ENCODE measurements around the gene TMA7.
"Not testable (repeated sequence)": the region's sequence is repeated elsewhere in the genome, so short reads cannot be mapped to it uniquely, and the experiment has no call there.

GRCh38 chr3:48474031-48474430 is 34.0 kb downstream of the TMA7 start:
- TF ChIP-seq, protein P1, sequence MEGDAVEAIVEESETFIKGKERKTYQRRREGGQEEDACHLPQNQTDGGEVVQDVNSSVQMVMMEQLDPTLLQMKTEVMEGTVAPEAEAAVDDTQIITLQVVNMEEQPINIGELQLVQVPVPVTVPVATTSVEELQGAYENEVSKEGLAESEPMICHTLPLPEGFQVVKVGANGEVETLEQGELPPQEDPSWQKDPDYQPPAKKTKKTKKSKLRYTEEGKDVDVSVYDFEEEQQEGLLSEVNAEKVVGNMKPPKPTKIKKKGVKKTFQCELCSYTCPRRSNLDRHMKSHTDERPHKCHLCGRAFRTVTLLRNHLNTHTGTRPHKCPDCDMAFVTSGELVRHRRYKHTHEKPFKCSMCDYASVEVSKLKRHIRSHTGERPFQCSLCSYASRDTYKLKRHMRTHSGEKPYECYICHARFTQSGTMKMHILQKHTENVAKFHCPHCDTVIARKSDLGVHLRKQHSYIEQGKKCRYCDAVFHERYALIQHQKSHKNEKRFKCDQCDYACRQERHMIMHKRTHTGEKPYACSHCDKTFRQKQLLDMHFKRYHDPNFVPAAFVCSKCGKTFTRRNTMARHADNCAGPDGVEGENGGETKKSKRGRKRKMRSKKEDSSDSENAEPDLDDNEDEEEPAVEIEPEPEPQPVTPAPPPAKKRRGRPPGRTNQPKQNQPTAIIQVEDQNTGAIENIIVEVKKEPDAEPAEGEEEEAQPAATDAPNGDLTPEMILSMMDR (IDR thresholded peaks at IDR 0.05) = not testable (repeated sequence)
- not testable (repeated sequence) for TF ChIP-seq EZH2 (IDR thresholded peaks at IDR 0.05)

Measured in neural progenitor cell (in vitro differentiated cells).